ENCODE measurements around the gene NPFFR1.

Gene NPFFR1

DNA sequence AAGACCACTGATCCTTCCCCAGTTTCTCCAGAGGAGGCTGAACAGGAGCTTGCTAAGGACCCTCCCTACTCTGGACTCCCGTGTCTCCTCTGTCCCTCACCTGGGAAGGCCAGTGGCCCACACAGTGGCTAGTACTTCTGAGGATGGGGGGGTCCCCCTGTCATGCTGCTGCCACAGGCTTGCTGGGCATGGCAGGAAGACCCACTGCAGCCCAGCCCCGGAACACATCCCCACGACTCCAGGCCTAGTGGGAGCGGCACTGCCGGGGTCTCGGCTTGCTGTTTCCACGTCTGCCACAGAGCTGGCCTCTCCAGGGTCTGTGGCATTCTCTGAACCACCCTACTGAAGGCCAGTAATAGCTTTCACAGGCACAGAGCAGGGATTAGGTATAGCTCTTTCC lies 25.9 kb upstream of the NPFFR1 start:
- DNase-seq (ENCODE audit: low spot score) = no peak
- in situ Hi-C loops (cut with MboI; ENCODE audit: low sequenced_read_pairs, unreplicated experiment) = no loop called here
- TF ChIP-seq CTCF (IDR thresholded peaks at IDR 0.05; ENCODE audit: borderline replicate concordance, control extremely low read depth, extremely low read depth, insufficient read depth, missing control alignments) = no peak

DNA sequence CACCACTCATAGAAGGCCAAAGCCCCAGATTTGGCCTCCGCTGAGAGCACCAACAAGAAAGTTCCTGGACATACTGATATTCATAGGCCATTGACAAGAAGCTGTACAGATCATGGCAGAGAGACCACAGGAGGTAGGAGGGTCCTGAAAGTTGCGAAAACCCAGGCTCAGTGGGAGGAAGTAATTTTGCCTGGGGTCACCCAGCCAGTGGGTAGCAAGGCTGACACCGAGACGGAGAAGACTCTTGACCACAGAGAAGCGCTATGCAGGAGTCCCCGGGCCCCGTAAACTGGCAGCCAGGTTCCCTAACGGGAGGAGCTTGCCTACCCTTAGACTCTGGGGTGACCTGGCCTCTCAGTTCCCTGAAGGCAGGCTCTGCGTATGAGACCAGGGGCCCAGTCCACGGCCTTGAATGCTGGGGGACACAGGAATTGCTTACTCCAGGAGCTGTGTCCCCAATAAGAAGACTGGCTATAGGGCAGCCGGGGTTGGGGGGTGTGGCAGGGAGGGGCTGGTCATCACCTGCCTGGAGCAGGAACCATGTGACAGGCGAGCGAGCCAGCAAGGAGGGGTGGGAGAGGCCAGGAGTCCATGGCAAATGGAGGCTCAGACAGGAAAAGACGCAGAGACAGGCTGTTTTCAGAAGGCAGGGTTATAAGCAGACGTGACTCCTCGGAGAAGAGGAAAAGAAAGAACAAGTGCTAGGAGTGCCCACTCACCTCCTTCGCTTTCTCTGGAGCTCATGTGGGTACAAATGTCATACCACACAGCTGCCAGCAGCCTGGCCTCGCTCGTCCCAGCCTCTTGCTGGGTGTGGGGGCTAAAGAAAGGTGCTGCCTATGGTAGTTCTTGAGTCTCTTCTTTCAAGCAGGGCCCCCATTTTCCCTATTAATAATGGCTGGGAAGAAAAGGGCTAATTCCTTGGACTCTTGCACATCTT lies 24.6 kb upstream of the NPFFR1 start:
- DNase-seq (ENCODE audit: low spot score) = no peak
- in situ Hi-C loops (cut with MboI; ENCODE audit: low sequenced_read_pairs, unreplicated experiment) = no loop called here
- no peak for TF ChIP-seq CTCF (IDR thresholded peaks at IDR 0.05; ENCODE audit: borderline replicate concordance, control extremely low read depth, extremely low read depth, insufficient read depth, missing control alignments)

DNA sequence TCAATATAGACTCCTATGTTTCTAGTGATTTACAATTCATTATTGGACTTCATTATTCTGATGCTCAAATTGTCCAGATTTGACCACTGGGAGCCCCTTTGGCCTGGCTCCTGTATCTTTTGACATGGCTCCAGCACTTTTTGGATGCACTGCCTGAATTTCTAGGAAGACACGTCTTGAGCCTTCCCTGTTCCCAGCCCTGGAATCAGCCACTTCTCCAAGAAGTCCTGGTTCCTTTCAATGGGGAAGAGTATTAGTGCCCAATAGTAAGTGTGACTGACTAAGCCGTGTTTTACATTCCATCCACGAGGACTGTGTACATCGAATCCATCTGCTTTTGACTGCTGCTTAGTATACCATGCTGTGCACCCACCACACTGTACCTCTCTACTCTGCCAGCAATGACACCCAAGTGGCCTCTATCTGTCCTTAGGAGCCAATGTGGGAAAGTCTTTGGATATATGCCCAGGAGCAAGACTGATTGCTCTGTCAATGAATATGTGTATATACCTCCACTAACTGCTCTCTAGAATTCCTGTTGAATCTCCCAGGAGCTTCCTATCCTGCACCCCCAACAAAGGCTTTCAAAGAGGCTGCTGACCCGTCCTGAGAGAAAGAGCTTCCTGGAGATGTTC lies 23.2 kb upstream of the NPFFR1 start:
- TF ChIP-seq CTCF (IDR thresholded peaks at IDR 0.05; ENCODE audit: borderline replicate concordance, control extremely low read depth, extremely low read depth, insufficient read depth, missing control alignments) = no peak
- in situ Hi-C loops (cut with MboI; ENCODE audit: low sequenced_read_pairs, unreplicated experiment) = no loop called here
- no peak for DNase-seq (ENCODE audit: low spot score)

- in situ Hi-C loops (cut with MboI; ENCODE audit: low sequenced_read_pairs, unreplicated experiment) = no loop called here
- TF ChIP-seq CTCF (IDR thresholded peaks at IDR 0.05; ENCODE audit: borderline replicate concordance, control extremely low read depth, extremely low read depth, insufficient read depth, missing control alignments) = no peak
- no peak for DNase-seq (ENCODE audit: low spot score)
Observed at GRCh38 chr10:70306181-70306705, 22.4 kb upstream of the NPFFR1 start.

- DNase-seq (ENCODE audit: low spot score) = no peak
- no peak for TF ChIP-seq CTCF (IDR thresholded peaks at IDR 0.05; ENCODE audit: borderline replicate concordance, control extremely low read depth, extremely low read depth, insufficient read depth, missing control alignments)
- in situ Hi-C loops (cut with MboI; ENCODE audit: low sequenced_read_pairs, unreplicated experiment) = no loop called here
Observed at GRCh38 chr10:70303730-70304129, 19.9 kb upstream of the NPFFR1 start.

DNA sequence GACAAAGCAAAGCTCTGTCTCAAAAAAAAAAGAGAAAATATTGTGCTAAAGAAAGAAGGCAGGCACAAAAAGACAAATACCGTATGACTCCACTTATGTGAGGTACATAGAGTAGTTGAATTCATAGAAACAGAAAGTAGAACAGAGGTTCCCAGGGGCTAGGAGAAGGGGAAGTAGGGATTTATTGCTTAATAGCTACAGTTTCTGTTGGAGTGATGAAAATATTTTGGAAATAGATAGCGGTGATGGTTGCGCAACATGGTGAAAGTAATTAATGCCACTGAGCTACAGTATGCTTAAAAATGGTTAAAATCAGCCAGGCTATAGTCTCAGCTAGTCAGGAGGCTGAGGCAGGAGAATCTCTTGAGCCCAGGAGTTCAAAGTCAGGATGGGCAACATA lies 18.5 kb upstream of the NPFFR1 start:
- no peak for DNase-seq (ENCODE audit: low spot score)
- TF ChIP-seq CTCF (IDR thresholded peaks at IDR 0.05; ENCODE audit: borderline replicate concordance, control extremely low read depth, extremely low read depth, insufficient read depth, missing control alignments) = no peak

More for the DNA sequence above, 18.5 kb upstream of the NPFFR1 start:
- in situ Hi-C loops (cut with MboI; ENCODE audit: low sequenced_read_pairs, unreplicated experiment) = no loop called here
